HUES48 (cell line): ENCODE data around the gene EXTL1.

Experiments
- H3K27ac ChIP-seq: one replicate; pipeline ENCODE4 v1.7.0; 2013; ENCODE audit warnings: low read depth, low read length, inconsistent platforms
- H3K27me3 ChIP-seq: 2 replicates; pipeline ENCODE4 v1.6.1; 2013; ENCODE audit warnings: mild to moderate bottlenecking, low read length; ENCODE audit not compliant: control insufficient read depth, insufficient read depth
- H3K36me3 ChIP-seq: 2 replicates; pipeline ENCODE4 v1.6.1; 2013; ENCODE audit warnings: low read length; ENCODE audit not compliant: control insufficient read depth, insufficient read depth
- H3K4me1 ChIP-seq: 2 replicates; pipeline ENCODE4 v1.6.1; 2013; ENCODE audit warnings: mild to moderate bottlenecking, low read length; ENCODE audit not compliant: control insufficient read depth, insufficient read depth
- H3K4me3 ChIP-seq: 2 replicates; pipeline ENCODE4 v1.5.1; 2013; ENCODE audit warnings: mild to moderate bottlenecking, low read depth, low read length
- H3K9ac ChIP-seq: 2 replicates; pipeline ENCODE4 v1.6.1; 2013; ENCODE audit warnings: mild to moderate bottlenecking, low read depth, low read length, moderate library complexity
- H3K9me3 ChIP-seq: 2 replicates; pipeline ENCODE4 v1.6.1; 2013; ENCODE audit warnings: low read length; ENCODE audit not compliant: control insufficient read depth, insufficient read depth

Gene EXTL1

DNA sequence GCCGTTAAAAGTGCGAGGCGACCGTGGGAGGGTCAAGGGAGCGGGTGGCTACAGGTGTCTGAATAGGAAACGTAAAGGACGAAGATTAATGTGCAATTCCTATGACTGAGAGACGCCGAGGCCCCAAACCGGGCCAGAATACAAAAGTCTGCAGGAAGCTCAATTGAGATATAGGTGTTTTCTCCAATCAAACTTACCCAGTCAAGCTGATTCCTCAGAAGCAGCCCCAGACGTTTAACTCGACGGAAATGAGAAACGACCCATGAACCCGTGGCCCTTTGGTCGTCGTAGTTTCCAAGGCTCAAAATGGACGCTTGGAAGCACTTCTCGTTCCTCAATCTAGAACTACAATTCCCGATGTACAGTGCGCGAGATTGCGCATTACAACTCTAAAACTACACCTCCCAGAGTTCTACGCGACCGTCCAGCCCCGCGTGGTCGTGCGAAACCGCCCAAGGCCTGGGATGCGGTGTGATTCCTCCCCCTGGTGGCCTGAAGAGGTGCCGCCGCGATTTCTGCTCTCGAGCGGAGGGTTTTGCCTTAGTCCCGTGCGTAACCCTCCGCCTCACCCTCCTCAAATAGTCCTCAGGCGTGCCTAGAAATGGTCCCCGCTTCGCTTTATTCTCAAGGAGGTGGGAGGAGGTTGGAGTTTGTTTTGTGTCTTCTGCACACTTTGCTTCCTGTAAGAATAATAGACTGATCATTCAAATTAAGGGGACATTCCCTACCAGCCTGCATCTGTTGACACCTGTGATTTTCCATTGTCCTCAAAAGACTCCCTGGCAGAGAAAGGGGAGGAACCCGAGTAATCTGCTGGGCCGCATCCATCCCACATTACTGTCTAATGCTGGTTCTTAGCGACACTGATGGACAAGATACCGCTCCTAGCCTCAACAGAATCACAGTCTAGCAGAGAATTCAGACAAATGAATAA lies 23.5 kb upstream of the EXTL1 start, which contains the start of gene PAFAH2:
TSS of gene PAFAH2 (minus strand) at position 236 of the 934 bp plus-strand sequence. CDS start 7,247 bp downstream, outside the sequence.
- peak within 1 kb of the TSS; percentile 66 for H3K9ac ChIP-seq
- no peaks in the 10 kb centered on the region for H3K27me3 ChIP-seq
- H3K4me1 ChIP-seq, result peaks cover 18% of the 10 kb centered on the region
- H3K36me3 ChIP-seq, result no peaks in the 10 kb centered on the region
- peak within 1 kb of the TSS; percentile 79 for H3K4me3 ChIP-seq
- H3K9me3 ChIP-seq, result no peaks in the 10 kb centered on the region
- H3K27ac ChIP-seq, result peak within 1 kb of the TSS; percentile 76

DNA sequence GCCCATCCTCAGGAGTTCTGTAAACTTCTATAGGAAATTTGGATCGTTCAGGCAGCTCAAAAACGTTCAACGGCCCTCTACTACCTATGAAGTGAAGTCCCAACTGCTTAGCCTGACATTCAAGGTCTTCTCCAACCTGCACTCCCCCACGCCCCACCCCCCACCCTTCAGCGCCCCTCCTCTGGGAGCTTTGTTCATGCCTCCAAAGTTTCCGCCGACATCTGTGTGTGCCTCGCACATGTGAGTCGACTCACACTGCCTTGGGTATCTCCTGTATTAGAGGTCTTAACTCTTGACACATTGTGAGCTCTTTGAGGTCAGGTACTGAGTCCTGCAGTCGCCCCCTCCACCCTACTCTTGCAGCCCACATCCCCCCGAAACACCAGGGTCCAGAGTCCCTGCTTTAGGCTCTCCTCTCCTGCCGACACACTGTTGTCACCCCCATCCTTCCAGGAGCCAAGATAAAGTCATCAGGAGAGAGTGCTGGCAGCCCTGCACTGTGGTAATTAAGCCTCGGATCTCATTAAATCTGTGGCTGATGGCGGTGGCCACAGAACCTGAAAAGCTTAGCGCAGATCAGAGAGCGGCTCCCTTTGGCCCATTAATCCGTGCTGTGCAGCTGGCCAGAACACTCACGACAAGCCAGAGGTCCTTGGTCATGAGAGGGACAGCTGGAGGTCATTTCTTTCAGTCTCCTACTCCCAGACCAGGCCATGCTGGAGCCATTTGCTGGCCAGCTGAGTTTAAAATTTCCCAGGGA lies 22.4 kb upstream of the EXTL1 start:
- H3K9me3 ChIP-seq, result no peaks in the 10 kb centered on the region
- peaks cover 14% of the 10 kb centered on the region for H3K4me1 ChIP-seq
- no peak overlapping the region for H3K4me3 ChIP-seq
- no peak overlapping the region for H3K27ac ChIP-seq
- H3K9ac ChIP-seq, result no peak overlapping the region
- no peaks in the 10 kb centered on the region for H3K36me3 ChIP-seq
- no peaks in the 10 kb centered on the region for H3K27me3 ChIP-seq

- no peak overlapping the region for H3K9ac ChIP-seq
- no peaks in the 10 kb centered on the region for H3K9me3 ChIP-seq
- no peak overlapping the region for H3K4me3 ChIP-seq
- no peak overlapping the region for H3K27ac ChIP-seq
- no peaks in the 10 kb centered on the region for H3K36me3 ChIP-seq
- peaks cover 7% of the 10 kb centered on the region for H3K4me1 ChIP-seq
- H3K27me3 ChIP-seq, result no peaks in the 10 kb centered on the region
Measured at GRCh38 chr1:26003262-26003661, 18.3 kb upstream of the EXTL1 start.

GRCh38 chr1:26003756-26004155 lies 17.8 kb upstream of the EXTL1 start:
- Histone ChIP-seq H3K36me3 (no peaks in the 10 kb centered on the region), H3K27ac (no peak overlapping the region), H3K9ac (no peak overlapping the region), H3K4me1 (peaks cover 2% of the 10 kb centered on the region), H3K9me3 (no peaks in the 10 kb centered on the region), H3K4me3 (no peak overlapping the region), H3K27me3 (no peaks in the 10 kb centered on the region)

DNA sequence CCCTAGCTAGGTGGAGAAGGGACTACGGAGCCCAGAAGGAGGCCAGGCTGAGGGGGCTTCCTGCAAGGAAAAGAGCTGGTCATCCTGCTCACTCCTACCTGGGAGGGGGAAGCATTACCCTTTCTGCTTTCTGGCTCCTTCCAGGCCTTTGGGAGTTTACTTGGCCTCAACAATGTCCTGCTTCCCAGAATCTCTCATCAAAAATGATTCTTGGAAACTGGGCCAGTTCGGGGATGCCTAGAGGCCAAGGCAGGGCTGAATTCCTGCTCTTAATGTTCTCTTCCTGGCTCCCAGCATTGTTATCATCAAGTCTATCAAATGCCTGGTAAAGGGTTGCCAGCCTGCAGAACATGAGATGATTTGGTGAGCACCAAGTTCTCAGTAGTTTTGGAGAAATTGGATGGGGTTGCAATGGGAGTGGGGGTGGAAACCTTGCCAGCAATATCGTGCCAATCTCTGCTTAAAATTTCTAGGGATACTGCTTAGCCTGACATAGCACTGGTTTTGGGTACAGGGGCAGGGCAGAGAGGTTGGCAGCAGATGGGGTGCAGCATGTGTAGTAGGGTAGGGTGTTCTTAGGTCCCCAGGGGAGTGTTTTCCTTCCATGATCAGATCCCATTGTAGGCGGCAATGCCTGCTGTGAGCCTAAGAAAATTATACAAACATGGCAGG lies 16.0 kb upstream of the EXTL1 start:
- H3K27ac ChIP-seq, result no peak overlapping the region
- H3K9ac ChIP-seq, result no peak overlapping the region
- no peak overlapping the region for H3K4me3 ChIP-seq
- no peaks in the 10 kb centered on the region for H3K9me3 ChIP-seq
- H3K4me1 ChIP-seq, result peaks cover under 1% of the 10 kb centered on the region; the same call in 1 of the 2 replicates
- no peaks in the 10 kb centered on the region for H3K36me3 ChIP-seq
- no peaks in the 10 kb centered on the region for H3K27me3 ChIP-seq

DNA sequence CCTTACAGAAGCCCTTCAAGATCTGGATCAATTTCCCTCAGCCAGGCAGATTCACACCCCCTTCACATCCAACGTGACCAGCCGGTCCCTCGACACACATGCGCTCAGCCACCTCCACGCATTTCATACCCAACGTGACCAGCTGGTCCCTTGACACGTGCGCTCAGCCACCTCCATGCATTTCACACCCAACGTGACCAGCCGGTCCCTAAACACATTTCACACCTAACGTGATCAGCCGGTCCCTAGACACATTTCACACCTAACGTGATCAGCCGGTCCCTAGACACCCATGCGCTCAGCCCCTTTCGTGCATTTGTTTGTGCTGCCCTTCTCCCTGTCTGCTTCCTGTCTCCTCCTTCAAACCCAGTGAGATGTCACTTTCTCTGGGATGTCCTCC lies 14.9 kb upstream of the EXTL1 start:
- H3K27ac ChIP-seq, result no peak overlapping the region
- no peaks in the 10 kb centered on the region for H3K36me3 ChIP-seq
- H3K9me3 ChIP-seq, result no peaks in the 10 kb centered on the region
- no peak overlapping the region for H3K4me3 ChIP-seq
- peaks cover 6% of the 10 kb centered on the region; the same call in 1 of the 2 replicates for H3K4me1 ChIP-seq
- no peaks in the 10 kb centered on the region for H3K27me3 ChIP-seq
- no peak overlapping the region for H3K9ac ChIP-seq

GRCh38 chr1:26009796-26010447 lies 11.7 kb upstream of the EXTL1 start:
- no peak overlapping the region for H3K27ac ChIP-seq
- no peak overlapping the region for H3K9ac ChIP-seq
- H3K27me3 ChIP-seq, result no peaks in the 10 kb centered on the region
- H3K36me3 ChIP-seq, result no peaks in the 10 kb centered on the region
- H3K9me3 ChIP-seq, result no peaks in the 10 kb centered on the region
- peaks cover 8% of the 10 kb centered on the region; the same call in 1 of the 2 replicates for H3K4me1 ChIP-seq
- no peak overlapping the region for H3K4me3 ChIP-seq

DNA sequence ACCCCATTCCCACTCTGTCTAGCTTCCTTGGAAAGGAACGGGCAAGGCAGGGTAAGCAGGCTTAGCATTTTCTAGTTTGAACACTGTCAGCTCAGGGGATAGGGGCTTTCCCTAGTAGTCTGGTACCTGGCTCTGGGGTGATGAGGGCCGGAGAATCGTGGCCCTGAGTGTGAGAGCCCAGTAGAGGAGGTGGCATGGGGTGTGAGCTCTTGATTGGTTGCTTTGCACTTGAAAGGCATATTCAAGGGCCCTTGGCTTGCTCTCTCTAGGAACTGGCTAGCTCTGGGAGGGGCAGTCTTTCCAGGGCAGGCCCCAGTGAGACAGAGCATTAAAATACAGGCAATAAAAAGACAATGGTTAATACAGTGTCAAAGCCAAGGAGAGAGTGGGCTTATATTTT lies 10.8 kb upstream of the EXTL1 start:
- Histone ChIP-seq H3K36me3 (no peaks in the 10 kb centered on the region), H3K4me3 (no peak overlapping the region), H3K9me3 (no peaks in the 10 kb centered on the region), H3K27ac (no peak overlapping the region), H3K4me1 (peaks cover 8% of the 10 kb centered on the region; the same call in 1 of the 2 replicates), H3K27me3 (no peaks in the 10 kb centered on the region), H3K9ac (no peak overlapping the region)

- Histone ChIP-seq H3K4me3 (no peak overlapping the region), H3K9me3 (no peaks in the 10 kb centered on the region), H3K36me3 (no peaks in the 10 kb centered on the region), H3K4me1 (peaks cover 8% of the 10 kb centered on the region; the same call in 1 of the 2 replicates), H3K27me3 (no peaks in the 10 kb centered on the region), H3K9ac (no peak overlapping the region), H3K27ac (no peak overlapping the region)
Measured at GRCh38 chr1:26012864-26013263, 8.7 kb upstream of the EXTL1 start.

DNA sequence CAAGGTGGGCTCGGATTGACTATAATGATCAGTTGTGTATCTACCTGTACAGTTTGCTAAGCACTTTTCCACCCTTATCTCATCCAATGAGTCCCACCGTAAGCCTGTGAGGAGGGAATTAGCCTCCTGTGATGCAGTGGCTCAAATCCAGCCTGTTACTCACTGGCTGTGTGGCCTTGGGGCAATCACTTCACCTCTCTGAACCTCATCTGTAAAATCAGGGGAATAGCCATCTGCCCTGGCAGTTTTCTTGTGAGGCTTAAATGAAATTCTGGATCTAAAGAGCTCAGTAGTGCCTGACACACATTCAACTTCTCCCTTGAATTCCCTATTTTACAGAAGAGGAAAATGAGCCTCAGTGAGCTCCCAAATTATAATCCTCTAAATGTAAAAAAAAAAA lies 7.4 kb upstream of the EXTL1 start:
- Histone ChIP-seq H3K4me1 (peaks cover 8% of the 10 kb centered on the region; the same call in 1 of the 2 replicates), H3K27me3 (no peaks in the 10 kb centered on the region), H3K36me3 (no peaks in the 10 kb centered on the region), H3K9me3 (no peaks in the 10 kb centered on the region), H3K27ac (no peak overlapping the region), H3K9ac (no peak overlapping the region), H3K4me3 (no peak overlapping the region)
